Activated CD8-positive, alpha-beta T cell treated with anti-CD3 and anti-CD28 coated beads for 36 hours (primary cell): ENCODE measurements around the gene KRTAP4-12. TPM values are rescaled to one million over a fixed set of nuclear protein-coding genes. Genes with fewer than 3 reads are reported as not detected.
"Not testable (repeated sequence)": the region's sequence is repeated elsewhere in the genome, so short reads cannot be mapped to it uniquely, and the experiment has no call there.

ENCODE experiments used
- ATAC-seq: fragments of 200-7000 bp; cut with Tn5 transposase; one replicate; pipeline ENCODE4 v1.10.0; 2021; ENCODE audit warnings: mild to moderate bottlenecking, moderate library complexity
- CTCF ChIA-PET: fragments of 350-600 bp; sonication (Branson Sonifier 250); formaldehyde crosslinking; loops from one replicate; lab custom pipeline; 2021; ENCODE audit warnings: antibody characterized with exemption; lab: Charles Lee
- POLR2A ChIA-PET: fragments of 350-600 bp; sonication (Branson Sonifier 250); formaldehyde crosslinking; loops from one replicate; lab custom pipeline; 2021; ENCODE audit warnings: antibody characterized with exemption; lab: Charles Lee
- DNase-seq: peaks from one replicate; pipeline ENCODE4 v3.0.0-alpha.2; 2020
- H3K27ac Mint-ChIP-seq: one replicate; pipeline ENCODE4 v1.8.0; 2021; ENCODE audit warnings: mild to moderate bottlenecking, mixed read lengths
- H3K27me3 Mint-ChIP-seq: one replicate; pipeline ENCODE4 v1.8.0; 2021; ENCODE audit warnings: mixed read lengths
- H3K36me3 Mint-ChIP-seq: one replicate; pipeline ENCODE4 v1.8.0; 2021; ENCODE audit warnings: low read depth, mixed read lengths
- H3K4me1 Mint-ChIP-seq: one replicate; pipeline ENCODE4 v1.8.0; 2021; ENCODE audit warnings: low read depth, mixed read lengths
- H3K4me3 Mint-ChIP-seq: one replicate; pipeline ENCODE4 v1.8.0; 2021; ENCODE audit warnings: mild to moderate bottlenecking, moderate library complexity, mixed read lengths
- H3K9me3 Mint-ChIP-seq: one replicate; pipeline ENCODE4 v1.8.0; 2021; ENCODE audit warnings: mixed read lengths
- intact Hi-C: fragments of 100-400 bp; cut with micrococcal nuclease; formaldehyde crosslinking; loops from one replicate; pipeline ENCODE4 v1.10.0; 2022
- total RNA-seq, 2 experiments: library from RNA; stranded (reverse); gene quantifications; one replicate each; pipeline ENCODE4 v1.2.3, GENCODE V29; 2021
- TF ChIP-seq, protein P1 (sequence below): fragments of 200-600 bp; IDR thresholded peaks from one replicate; pipeline ENCODE4 v1.8.0; 2022; ENCODE audit warnings: antibody characterized with exemption, mild to moderate bottlenecking

Gene KRTAP4-12
- total RNA-seq = not detected

GRCh38 chr17:41123991-41124371 lies at the start of gene KRTAP4-12:
TSS of gene KRTAP4-12 (minus strand) at chr17:41124182. CDS start at chr17:41124122, 60 bp downstream.
- H3K4me3 Mint-ChIP-seq, H3K27me3 Mint-ChIP-seq, H3K36me3 Mint-ChIP-seq, H3K9me3 Mint-ChIP-seq, intact Hi-C loops, ATAC-seq, H3K27ac Mint-ChIP-seq, DNase-seq, POLR2A ChIA-PET, CTCF ChIA-PET: not testable (repeated sequence)
- H3K4me1 Mint-ChIP-seq = peaks cover 51% of the 10 kb centered on the region

DNA sequence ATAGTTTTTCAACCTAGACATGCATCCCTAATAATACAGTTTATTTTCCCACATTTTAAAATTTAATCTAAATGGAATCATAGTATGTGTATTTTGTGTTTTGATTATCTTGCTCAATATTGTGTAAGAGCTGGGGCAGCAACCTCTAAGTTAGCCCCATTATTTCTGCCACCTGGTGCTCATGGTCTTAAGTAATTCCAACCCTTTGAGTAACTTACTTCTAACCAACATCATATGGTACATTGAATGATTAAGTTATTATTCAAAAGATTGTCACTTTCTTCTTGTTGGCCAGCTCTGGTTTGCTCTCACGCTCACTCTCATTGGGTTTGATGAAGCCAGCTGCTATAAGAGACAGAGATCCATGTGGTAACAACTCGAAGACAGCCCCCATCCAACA lies 47.9 kb upstream of the KRTAP4-12 start:
- intact Hi-C loops = no loop called here
- Mint-ChIP-seq H3K27ac (no peak overlapping the region), H3K4me1 (peaks cover 2% of the 10 kb centered on the region), H3K36me3 (no peaks in the 10 kb centered on the region), H3K27me3 (no peaks in the 10 kb centered on the region), H3K9me3 (no peaks in the 10 kb centered on the region), H3K4me3 (no peak overlapping the region)
- TF ChIP-seq, protein P1, sequence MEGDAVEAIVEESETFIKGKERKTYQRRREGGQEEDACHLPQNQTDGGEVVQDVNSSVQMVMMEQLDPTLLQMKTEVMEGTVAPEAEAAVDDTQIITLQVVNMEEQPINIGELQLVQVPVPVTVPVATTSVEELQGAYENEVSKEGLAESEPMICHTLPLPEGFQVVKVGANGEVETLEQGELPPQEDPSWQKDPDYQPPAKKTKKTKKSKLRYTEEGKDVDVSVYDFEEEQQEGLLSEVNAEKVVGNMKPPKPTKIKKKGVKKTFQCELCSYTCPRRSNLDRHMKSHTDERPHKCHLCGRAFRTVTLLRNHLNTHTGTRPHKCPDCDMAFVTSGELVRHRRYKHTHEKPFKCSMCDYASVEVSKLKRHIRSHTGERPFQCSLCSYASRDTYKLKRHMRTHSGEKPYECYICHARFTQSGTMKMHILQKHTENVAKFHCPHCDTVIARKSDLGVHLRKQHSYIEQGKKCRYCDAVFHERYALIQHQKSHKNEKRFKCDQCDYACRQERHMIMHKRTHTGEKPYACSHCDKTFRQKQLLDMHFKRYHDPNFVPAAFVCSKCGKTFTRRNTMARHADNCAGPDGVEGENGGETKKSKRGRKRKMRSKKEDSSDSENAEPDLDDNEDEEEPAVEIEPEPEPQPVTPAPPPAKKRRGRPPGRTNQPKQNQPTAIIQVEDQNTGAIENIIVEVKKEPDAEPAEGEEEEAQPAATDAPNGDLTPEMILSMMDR = no peak
- CTCF ChIA-PET = no interaction called here
- no peak for ATAC-seq
- POLR2A ChIA-PET = no interaction called here
- DNase-seq = no peak

DNA sequence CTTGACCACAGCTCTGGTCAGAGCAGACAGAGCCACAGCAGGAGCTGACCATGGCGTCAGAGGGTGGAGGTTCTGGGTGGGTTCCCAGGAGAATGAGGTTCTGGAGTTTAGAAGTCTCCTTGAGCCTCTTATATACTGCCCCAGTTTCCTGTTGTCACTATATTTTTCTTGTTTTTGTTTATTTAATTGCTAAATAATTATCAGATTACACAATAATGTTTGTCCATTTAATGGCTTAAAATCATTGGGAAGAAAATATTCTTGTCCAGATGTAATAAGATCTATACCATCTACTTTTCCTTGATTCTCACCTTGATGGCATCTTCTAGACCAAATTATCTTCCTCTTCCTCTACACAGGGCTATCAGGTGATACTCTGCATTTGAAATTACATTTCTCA lies 44.1 kb upstream of the KRTAP4-12 start, which contains the start of gene KRTAP4-3:
Gene KRTAP4-3 (minus strand): TSS at position 101 of the 400 bp plus-strand sequence. CDS start 49 bp downstream, at position 52.
- H3K4me3 Mint-ChIP-seq = no peak within 1 kb of the TSS
- TF ChIP-seq, protein P1 = no peak
- H3K27me3 Mint-ChIP-seq = no peaks in the 10 kb centered on the region
- H3K9me3 Mint-ChIP-seq = no peaks in the 10 kb centered on the region
- intact Hi-C loops = no loop called here
- no peak within 1 kb of the TSS for H3K27ac Mint-ChIP-seq
- ChIA-PET CTCF (no interaction called here), POLR2A (no interaction called here)
- H3K4me1 Mint-ChIP-seq = peaks cover 2% of the 10 kb centered on the region
- H3K36me3 Mint-ChIP-seq = no peaks in the 10 kb centered on the region
- DNase-seq = no peak
- ATAC-seq = no peak

GRCh38 chr17:41167561-41167960 lies 43.6 kb upstream of the KRTAP4-12 start:
- intact Hi-C loops = no loop called here
- TF ChIP-seq, protein P1 = no peak
- Mint-ChIP-seq H3K4me1 (peaks cover 2% of the 10 kb centered on the region), H3K27me3 (no peaks in the 10 kb centered on the region), H3K4me3 (no peak overlapping the region), H3K36me3 (no peaks in the 10 kb centered on the region), H3K27ac (no peak overlapping the region), H3K9me3 (no peaks in the 10 kb centered on the region)
- ATAC-seq (no peak), DNase-seq (no peak)
- ChIA-PET CTCF (no interaction called here), POLR2A (no interaction called here)

- H3K27ac Mint-ChIP-seq = no peak overlapping the region
- CTCF ChIA-PET = no interaction called here
- ATAC-seq (no peak), DNase-seq (no peak)
- TF ChIP-seq, protein P1 = no peak
- no peaks in the 10 kb centered on the region for H3K27me3 Mint-ChIP-seq
- POLR2A ChIA-PET = interaction anchor here (0.6 to 0.7 kb wide), 2 partner anchors 23 to 343 kb away, joined by 3 read pairs; no protein-coding TSS in a partner anchor
- H3K36me3 Mint-ChIP-seq = no peaks in the 10 kb centered on the region
- no peak overlapping the region for H3K4me3 Mint-ChIP-seq
- peaks cover 2% of the 10 kb centered on the region for H3K4me1 Mint-ChIP-seq
- H3K9me3 Mint-ChIP-seq = no peaks in the 10 kb centered on the region
- intact Hi-C loops = no loop called here
Observed at GRCh38 chr17:41163828-41164227, 39.8 kb upstream of the KRTAP4-12 start.
